ENCODE results near the gene GALNTL6.

The GALNTL6 gene

DNA sequence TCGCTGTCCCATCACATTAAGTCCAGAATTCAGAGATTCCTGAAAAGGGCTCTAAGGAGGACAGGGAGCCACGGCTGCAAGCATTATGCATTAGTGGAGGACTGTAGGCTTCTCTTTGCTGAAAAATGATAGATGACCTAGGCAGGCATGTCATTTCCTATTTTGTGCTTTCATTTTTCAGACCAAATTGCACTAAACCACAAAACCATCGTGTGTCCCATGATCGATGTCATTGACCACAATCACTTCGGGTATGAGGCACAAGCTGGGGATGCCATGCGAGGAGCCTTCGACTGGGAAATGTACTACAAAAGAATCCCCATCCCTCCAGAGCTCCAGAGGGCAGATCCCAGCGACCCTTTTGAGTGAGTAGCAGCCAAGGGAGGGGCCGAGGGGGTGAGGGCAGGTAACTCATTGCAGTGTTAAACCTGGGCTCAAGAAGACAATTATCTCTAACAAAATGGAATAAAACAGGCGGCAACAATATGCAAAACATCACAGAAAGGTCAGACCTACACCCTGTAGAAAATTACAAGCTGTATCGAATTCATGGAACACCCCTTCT, 1000.2 kb downstream of the GALNTL6 start:
- DNase-seq = peak; percentile 40 to 81 (median 77)
- CTCF ChIA-PET = no interaction called here
- H3K27me3 ChIP-seq (replicated peaks in 2 of 5; ENCODE audit: control insufficient read depth in 4 of 5, insufficient read depth in 5 of 5, low read length in 4 of 5) = peaks cover 0 to 3% (median 0%) of the 10 kb centered on the region in 5 experiments
- POLR2A ChIA-PET = no interaction called here
- H3K27ac ChIP-seq (ENCODE audit: insufficient read depth in 1 of 2, low read depth in 1 of 2, low read length in 2 of 2, poor library complexity in 1 of 2, severe bottlenecking in 2 of 2) = no peak overlapping the region
- 24% methylated on average over 8 of the region's 11 CpGs for WGBS (ENCODE audit: insufficient coverage)
- no peaks in the 10 kb centered on the region for H3K36me3 ChIP-seq (ENCODE audit: control insufficient read depth in 4 of 4, insufficient read depth in 4 of 4, low read length in 3 of 4)
- H3K4me1 ChIP-seq (ENCODE audit: control extremely low read depth in 1 of 4, control insufficient read depth in 4 of 4, insufficient read depth in 4 of 4, low read length in 3 of 4) = peaks cover 0 to 25% (median 9%) of the 10 kb centered on the region in 4 experiments
- peak overlapping the region in 2 of 7 experiments; percentile 17 to 39 for H3K4me3 ChIP-seq (ENCODE audit: control insufficient read depth in 1 of 7, extremely low read depth in 1 of 7, insufficient read depth in 4 of 7, low read depth in 2 of 7, low read length in 6 of 7)
- no peaks in the 10 kb centered on the region for H3K9me3 ChIP-seq (ENCODE audit: control extremely low read depth in 1 of 5, control insufficient read depth in 4 of 5, insufficient read depth in 2 of 5, low read depth in 1 of 5, low read length in 4 of 5)

DNA sequence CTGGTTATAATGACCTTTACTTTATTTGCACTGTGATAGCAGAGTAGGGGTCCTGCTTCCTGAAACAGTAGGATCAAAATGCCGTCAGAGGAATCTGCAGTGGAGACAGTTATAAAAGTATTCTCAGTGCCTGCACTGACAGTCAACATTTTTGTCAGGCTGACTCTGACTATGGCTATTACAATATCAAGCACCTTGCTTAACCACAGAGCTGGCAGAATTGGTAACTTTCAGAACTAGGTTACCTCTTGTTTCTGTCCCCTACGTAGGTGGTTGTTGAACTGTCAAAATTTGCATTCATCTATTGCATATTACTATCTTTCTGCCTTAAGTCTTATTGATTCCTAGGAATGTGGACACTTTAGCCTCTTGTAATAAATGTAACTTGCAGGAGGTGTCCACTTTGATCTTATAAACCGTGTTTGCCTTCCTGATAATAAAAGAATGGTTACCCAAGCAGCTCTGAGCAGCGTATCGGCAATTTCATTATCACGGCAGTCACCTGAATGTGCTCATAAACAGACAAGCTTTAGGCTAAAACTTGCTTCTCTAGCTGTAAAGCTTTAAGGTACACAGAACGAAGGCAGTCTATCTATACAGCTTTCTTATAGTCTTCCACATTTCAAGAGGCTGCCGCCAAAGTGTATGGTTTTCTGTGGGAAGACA, 1002.4 kb downstream of the GALNTL6 start:
- CTCF ChIA-PET = no interaction called here
- Histone ChIP-seq H3K4me1 (ENCODE audit: control extremely low read depth in 1 of 4, control insufficient read depth in 4 of 4, insufficient read depth in 4 of 4, low read length in 3 of 4) (peaks cover 0 to 18% (median 8%) of the 10 kb centered on the region in 4 experiments), H3K27me3 (replicated peaks in 2 of 5; ENCODE audit: control insufficient read depth in 4 of 5, insufficient read depth in 5 of 5, low read length in 4 of 5) (peaks cover 0 to 3% (median 0%) of the 10 kb centered on the region in 5 experiments), H3K36me3 (ENCODE audit: control insufficient read depth in 4 of 4, insufficient read depth in 4 of 4, low read length in 3 of 4) (no peaks in the 10 kb centered on the region), H3K9me3 (ENCODE audit: control extremely low read depth in 1 of 5, control insufficient read depth in 4 of 5, insufficient read depth in 2 of 5, low read depth in 1 of 5, low read length in 4 of 5) (no peaks in the 10 kb centered on the region), H3K4me3 (ENCODE audit: control insufficient read depth in 1 of 7, extremely low read depth in 1 of 7, insufficient read depth in 4 of 7, low read depth in 2 of 7, low read length in 6 of 7) (no peak overlapping the region), H3K27ac (ENCODE audit: insufficient read depth in 1 of 2, low read depth in 1 of 2, low read length in 2 of 2, poor library complexity in 1 of 2, severe bottlenecking in 2 of 2) (no peak overlapping the region)
- no peak for DNase-seq
- POLR2A ChIA-PET = no interaction called here
- 100% methylated on average over 5 of the region's 8 CpGs for WGBS (ENCODE audit: insufficient coverage)

GRCh38 chr4:172818901-172819300, 1005.7 kb downstream of the GALNTL6 start:
- Histone ChIP-seq H3K36me3 (ENCODE audit: control insufficient read depth in 4 of 4, insufficient read depth in 4 of 4, low read length in 3 of 4) (no peaks in the 10 kb centered on the region), H3K27ac (ENCODE audit: insufficient read depth in 1 of 2, low read depth in 1 of 2, low read length in 2 of 2, poor library complexity in 1 of 2, severe bottlenecking in 2 of 2) (no peak overlapping the region), H3K27me3 (replicated peaks in 2 of 5; ENCODE audit: control insufficient read depth in 4 of 5, insufficient read depth in 5 of 5, low read length in 4 of 5) (peaks cover 0 to 3% (median 0%) of the 10 kb centered on the region in 5 experiments), H3K4me1 (ENCODE audit: control extremely low read depth in 1 of 4, control insufficient read depth in 4 of 4, insufficient read depth in 4 of 4, low read length in 3 of 4) (peaks cover 0 to 5% (median 0%) of the 10 kb centered on the region in 4 experiments), H3K9me3 (ENCODE audit: control extremely low read depth in 1 of 5, control insufficient read depth in 4 of 5, insufficient read depth in 2 of 5, low read depth in 1 of 5, low read length in 4 of 5) (no peaks in the 10 kb centered on the region), H3K4me3 (ENCODE audit: control insufficient read depth in 1 of 7, extremely low read depth in 1 of 7, insufficient read depth in 4 of 7, low read depth in 2 of 7, low read length in 6 of 7) (no peak overlapping the region)
- 100% methylated on average over 1 of the region's 1 CpG for WGBS (ENCODE audit: insufficient coverage)
- no peak for DNase-seq
- CTCF ChIA-PET = no interaction called here
- POLR2A ChIA-PET = no interaction called here

DNA sequence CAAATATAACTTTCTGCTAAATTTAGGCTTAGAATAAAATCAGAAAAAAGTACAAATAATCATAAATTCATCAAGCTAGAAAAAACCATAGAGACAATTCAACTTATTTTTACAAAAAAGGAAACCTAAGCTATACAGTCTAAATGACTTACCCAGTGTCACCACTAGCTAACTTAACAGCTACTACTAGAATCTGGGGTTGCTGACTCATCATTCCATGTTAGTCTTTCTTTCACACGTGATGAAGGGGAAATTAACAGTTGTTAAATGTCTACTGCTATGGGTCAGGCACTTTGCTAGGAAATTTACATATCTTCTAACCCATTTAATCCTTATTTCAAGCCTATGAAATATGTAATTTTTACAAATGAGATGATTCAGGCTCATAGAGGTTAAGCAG, 1006.1 kb downstream of the GALNTL6 start:
- ChIA-PET POLR2A (no interaction called here), CTCF (no interaction called here)
- H3K36me3 ChIP-seq (ENCODE audit: control insufficient read depth in 4 of 4, insufficient read depth in 4 of 4, low read length in 3 of 4) = no peaks in the 10 kb centered on the region
- H3K4me1 ChIP-seq (ENCODE audit: control extremely low read depth in 1 of 4, control insufficient read depth in 4 of 4, insufficient read depth in 4 of 4, low read length in 3 of 4) = peaks cover 0 to under 1% (median 0%) of the 10 kb centered on the region in 4 experiments
- no peak overlapping the region for H3K27ac ChIP-seq (ENCODE audit: insufficient read depth in 1 of 2, low read depth in 1 of 2, low read length in 2 of 2, poor library complexity in 1 of 2, severe bottlenecking in 2 of 2)
- DNase-seq = peak in 2 of 3 donors; percentile 25 to 29
- no peak overlapping the region for H3K4me3 ChIP-seq (ENCODE audit: control insufficient read depth in 1 of 7, extremely low read depth in 1 of 7, insufficient read depth in 4 of 7, low read depth in 2 of 7, low read length in 6 of 7)
- no CpG with 5 or more reads among the region's 1 CpG for WGBS (ENCODE audit: insufficient coverage)
- no peaks in the 10 kb centered on the region for H3K27me3 ChIP-seq (replicated peaks in 2 of 5; ENCODE audit: control insufficient read depth in 4 of 5, insufficient read depth in 5 of 5, low read length in 4 of 5)
- no peaks in the 10 kb centered on the region for H3K9me3 ChIP-seq (ENCODE audit: control extremely low read depth in 1 of 5, control insufficient read depth in 4 of 5, insufficient read depth in 2 of 5, low read depth in 1 of 5, low read length in 4 of 5)

- Histone ChIP-seq H3K27ac (ENCODE audit: insufficient read depth in 1 of 2, low read depth in 1 of 2, low read length in 2 of 2, poor library complexity in 1 of 2, severe bottlenecking in 2 of 2) (no peak overlapping the region), H3K9me3 (ENCODE audit: control extremely low read depth in 1 of 5, control insufficient read depth in 4 of 5, insufficient read depth in 2 of 5, low read depth in 1 of 5, low read length in 4 of 5) (no peaks in the 10 kb centered on the region), H3K4me1 (ENCODE audit: control extremely low read depth in 1 of 4, control insufficient read depth in 4 of 4, insufficient read depth in 4 of 4, low read length in 3 of 4) (no peaks in the 10 kb centered on the region), H3K4me3 (ENCODE audit: control insufficient read depth in 1 of 7, extremely low read depth in 1 of 7, insufficient read depth in 4 of 7, low read depth in 2 of 7, low read length in 6 of 7) (no peak overlapping the region), H3K36me3 (ENCODE audit: control insufficient read depth in 4 of 4, insufficient read depth in 4 of 4, low read length in 3 of 4) (no peaks in the 10 kb centered on the region), H3K27me3 (replicated peaks in 2 of 5; ENCODE audit: control insufficient read depth in 4 of 5, insufficient read depth in 5 of 5, low read length in 4 of 5) (no peaks in the 10 kb centered on the region)
- CTCF ChIA-PET = interaction anchor here (1.6 kb wide), 1 partner anchor 10 kb away, joined by 6 read pairs; no protein-coding TSS in a partner anchor
- POLR2A ChIA-PET = no interaction called here
- no peak for DNase-seq
- no CpG with 5 or more reads among the region's 3 CpGs for WGBS (ENCODE audit: insufficient coverage)
Observed at GRCh38 chr4:172822331-172822730, 1009.1 kb downstream of the GALNTL6 start.

GRCh38 chr4:172826346-172826745, 1013.1 kb downstream of the GALNTL6 start:
- Histone ChIP-seq H3K27me3 (replicated peaks in 2 of 5; ENCODE audit: control insufficient read depth in 4 of 5, insufficient read depth in 5 of 5, low read length in 4 of 5) (no peaks in the 10 kb centered on the region), H3K27ac (ENCODE audit: insufficient read depth in 1 of 2, low read depth in 1 of 2, low read length in 2 of 2, poor library complexity in 1 of 2, severe bottlenecking in 2 of 2) (no peak overlapping the region), H3K36me3 (ENCODE audit: control insufficient read depth in 4 of 4, insufficient read depth in 4 of 4, low read length in 3 of 4) (no peaks in the 10 kb centered on the region), H3K4me3 (ENCODE audit: control insufficient read depth in 1 of 7, extremely low read depth in 1 of 7, insufficient read depth in 4 of 7, low read depth in 2 of 7, low read length in 6 of 7) (no peak overlapping the region), H3K9me3 (ENCODE audit: control extremely low read depth in 1 of 5, control insufficient read depth in 4 of 5, insufficient read depth in 2 of 5, low read depth in 1 of 5, low read length in 4 of 5) (no peaks in the 10 kb centered on the region), H3K4me1 (ENCODE audit: control extremely low read depth in 1 of 4, control insufficient read depth in 4 of 4, insufficient read depth in 4 of 4, low read length in 3 of 4) (no peaks in the 10 kb centered on the region)
- POLR2A ChIA-PET = no interaction called here
- WGBS (ENCODE audit: insufficient coverage) = 98% methylated on average over 4 of the region's 5 CpGs
- DNase-seq = no peak
- CTCF ChIA-PET = no interaction called here

DNA sequence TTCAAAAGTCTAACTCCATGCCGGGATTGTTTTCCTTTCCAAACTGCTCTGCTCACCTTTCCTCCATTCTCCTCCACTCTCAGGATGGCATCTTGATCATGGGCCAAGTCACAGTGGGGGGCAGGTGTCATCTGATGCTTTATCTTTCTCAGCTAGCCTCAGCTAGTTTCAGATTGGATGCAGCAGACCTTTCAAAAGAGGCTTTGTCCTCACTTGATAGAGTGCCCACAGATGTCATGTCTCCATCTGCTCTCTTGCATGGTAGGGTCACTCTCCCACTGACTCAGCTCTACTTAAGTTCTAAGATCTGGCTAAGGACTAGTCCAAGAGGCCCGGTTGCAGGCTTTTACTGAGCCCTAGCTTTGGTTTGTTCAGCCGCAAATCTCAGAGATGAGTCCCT, 1013.7 kb downstream of the GALNTL6 start:
- Histone ChIP-seq H3K27me3 (replicated peaks in 2 of 5; ENCODE audit: control insufficient read depth in 4 of 5, insufficient read depth in 5 of 5, low read length in 4 of 5) (no peaks in the 10 kb centered on the region), H3K4me3 (ENCODE audit: control insufficient read depth in 1 of 7, extremely low read depth in 1 of 7, insufficient read depth in 4 of 7, low read depth in 2 of 7, low read length in 6 of 7) (no peak overlapping the region)
- 98% methylated on average over 3 of the region's 3 CpGs for WGBS (ENCODE audit: insufficient coverage)

More for the DNA sequence above, 1013.7 kb downstream of the GALNTL6 start:
- H3K9me3 ChIP-seq (ENCODE audit: control extremely low read depth in 1 of 5, control insufficient read depth in 4 of 5, insufficient read depth in 2 of 5, low read depth in 1 of 5, low read length in 4 of 5) = no peaks in the 10 kb centered on the region
- H3K36me3 ChIP-seq (ENCODE audit: control insufficient read depth in 4 of 4, insufficient read depth in 4 of 4, low read length in 3 of 4) = no peaks in the 10 kb centered on the region
- no peaks in the 10 kb centered on the region for H3K4me1 ChIP-seq (ENCODE audit: control extremely low read depth in 1 of 4, control insufficient read depth in 4 of 4, insufficient read depth in 4 of 4, low read length in 3 of 4)
- CTCF ChIA-PET = no interaction called here
- no peak overlapping the region for H3K27ac ChIP-seq (ENCODE audit: insufficient read depth in 1 of 2, low read depth in 1 of 2, low read length in 2 of 2, poor library complexity in 1 of 2, severe bottlenecking in 2 of 2)
- DNase-seq = no peak
- POLR2A ChIA-PET = no interaction called here

Measured in common myeloid progenitor, CD34-positive (primary cell).